HUDEP-2 (cell line): ENCODE data around the gene SPAG9.
A peak's percentile ranks its signal among the peaks of the same experiment; 100 is the strongest.
"Not testable (repeated sequence)": the region's sequence is repeated elsewhere in the genome, so short reads cannot be mapped to it uniquely, and the experiment has no call there.

Experiments
- DNase-seq, 76 experiments: peaks; one replicate each; lab custom pipeline; 2025; ENCODE audit not compliant: unreplicated experiment in 76 of 76; lab: John Stamatoyannopoulos, UW

The SPAG9 gene

DNA sequence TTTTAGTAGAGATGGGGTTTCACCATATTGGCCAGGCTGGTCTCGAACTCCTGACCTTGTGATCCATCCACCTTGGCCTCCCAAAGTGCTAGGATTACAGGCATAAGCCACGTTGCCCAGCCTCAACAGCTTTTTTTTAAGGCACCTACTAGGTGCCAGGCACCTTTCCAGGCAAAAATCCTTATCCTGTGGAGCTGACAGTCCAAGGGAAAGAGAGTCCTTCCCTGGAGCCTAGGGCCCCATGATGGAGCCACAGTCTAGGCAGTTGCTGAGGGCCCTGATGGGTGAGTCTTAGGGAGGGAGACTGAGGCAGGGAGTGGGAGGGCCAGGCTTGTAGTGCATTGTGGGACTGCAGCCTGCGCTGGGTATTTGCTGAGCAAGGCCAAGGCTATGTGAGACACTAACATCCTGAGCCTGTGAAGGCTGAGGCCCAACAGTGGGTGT is 174.9 kb downstream of the SPAG9 start:
- DNase-seq: no peak

GRCh38 chr17:50944902-50945720 is 175.6 kb downstream of the SPAG9 start:
- no peak for DNase-seq

DNA sequence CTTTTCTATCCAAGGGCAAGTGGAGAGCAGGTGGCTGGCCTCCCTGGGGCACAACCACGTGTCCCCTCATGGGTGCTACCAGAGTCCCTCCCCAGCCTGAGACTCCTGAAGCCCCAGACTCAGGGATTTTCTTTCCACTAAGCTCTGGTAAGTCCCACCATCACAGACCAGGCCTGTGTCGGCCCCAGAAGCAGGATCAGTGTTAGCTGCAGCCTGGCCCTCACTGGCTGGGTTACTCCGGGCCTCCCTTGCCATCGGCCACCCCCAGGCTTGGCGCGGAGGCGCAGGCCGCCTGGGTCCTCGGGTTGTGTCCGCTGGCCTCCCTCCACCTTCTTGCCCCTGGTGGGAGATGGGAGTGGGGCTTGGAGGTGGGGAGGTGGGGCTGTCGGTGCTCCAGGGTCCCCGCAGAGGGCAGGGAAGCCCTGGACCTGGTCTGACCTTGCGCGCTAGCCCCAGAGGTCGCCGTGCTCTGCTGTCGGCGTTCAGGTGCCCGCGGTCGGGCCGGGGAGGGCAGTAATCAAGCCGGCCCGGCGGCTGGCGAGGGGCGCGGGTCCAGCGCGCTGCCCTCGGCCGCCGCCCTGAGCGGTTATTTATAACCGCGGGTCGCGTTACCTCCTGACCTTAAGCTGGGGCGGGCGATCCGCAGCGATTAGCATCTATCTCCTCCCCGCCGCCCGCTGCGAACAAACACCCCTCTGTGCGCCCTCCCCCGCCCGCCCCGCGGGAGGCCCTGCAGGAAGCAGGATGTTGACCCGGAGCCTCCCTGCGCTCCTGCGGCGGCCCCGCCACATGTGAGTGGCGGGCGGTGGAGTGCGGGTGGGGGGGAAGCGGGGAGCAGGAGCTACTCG is 176.4 kb downstream of the SPAG9 start:
- DNase-seq: peak in 73 of 76 experiments; percentile 53 to 94 (median 84)

- DNase-seq: peak in 2 of 76 experiments; percentile 4 to 29
Observed at GRCh38 chr17:50943575-50943933, 177.1 kb downstream of the SPAG9 start.

GRCh38 chr17:50941676-50942048 is 179.0 kb downstream of the SPAG9 start:
- DNase-seq: not testable (repeated sequence)

DNA sequence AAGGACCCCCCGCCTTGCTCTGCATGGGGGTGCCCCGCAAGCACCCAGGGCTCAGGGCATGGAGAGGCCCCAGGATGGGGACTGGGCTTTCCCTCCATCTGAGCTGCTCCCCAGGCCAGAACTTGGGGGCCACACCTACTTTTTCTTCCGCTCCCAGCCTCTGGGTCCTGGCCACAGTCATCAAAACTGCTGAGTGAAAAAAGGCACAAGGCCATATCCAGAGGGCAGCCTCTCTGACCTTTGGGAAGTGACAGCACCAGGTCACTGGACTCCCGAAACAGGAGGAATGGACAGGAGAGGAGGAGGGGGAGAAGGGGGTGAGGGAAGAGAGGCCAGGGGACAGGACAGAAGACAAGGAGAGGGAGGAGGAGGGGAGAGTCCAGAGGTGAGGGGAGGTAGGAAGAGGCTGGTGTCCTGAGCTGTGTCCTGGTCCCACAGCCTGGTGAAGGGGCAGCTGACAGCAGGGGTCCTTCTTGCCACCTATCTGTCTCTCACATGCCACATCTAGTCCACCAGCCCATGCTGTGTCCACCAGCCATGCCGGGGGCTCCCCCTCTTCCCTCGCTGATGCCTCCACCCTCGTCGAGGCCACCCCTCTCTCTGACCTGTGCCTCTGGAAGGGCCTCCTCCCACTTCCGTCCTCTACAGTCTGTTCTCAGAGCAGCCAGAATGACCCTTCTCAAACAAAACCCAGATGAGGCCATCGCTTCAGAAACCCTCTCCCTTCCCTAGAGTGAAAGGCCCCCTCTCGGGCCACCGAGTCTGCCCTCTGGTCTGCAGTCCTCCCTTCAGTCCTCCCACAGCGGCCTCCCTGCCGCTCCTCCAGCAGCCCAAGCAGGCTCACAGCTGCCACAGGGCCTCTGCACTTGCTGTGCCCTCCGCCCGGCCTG is 180.6 kb downstream of the SPAG9 start:
- DNase-seq: no peak

- DNase-seq: no peak
Observed at GRCh38 chr17:50939542-50939794, 181.2 kb downstream of the SPAG9 start.

- DNase-seq: no peak
Observed at GRCh38 chr17:50938821-50939541, 181.7 kb downstream of the SPAG9 start.

DNA sequence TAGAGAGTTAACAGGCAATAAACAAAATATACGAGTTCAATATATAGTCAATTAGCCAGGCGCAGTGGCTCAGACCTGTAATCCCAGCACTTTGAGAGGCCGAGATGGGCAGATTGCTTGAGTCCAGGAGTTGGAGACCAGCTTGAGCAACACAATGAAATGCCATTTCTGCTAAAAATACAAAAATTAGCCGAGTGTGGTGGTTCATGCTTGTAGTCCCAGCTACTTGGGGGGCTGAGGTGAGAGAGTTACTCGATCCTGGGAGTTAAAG is 184.7 kb downstream of the SPAG9 start:
- no peak for DNase-seq

DNA sequence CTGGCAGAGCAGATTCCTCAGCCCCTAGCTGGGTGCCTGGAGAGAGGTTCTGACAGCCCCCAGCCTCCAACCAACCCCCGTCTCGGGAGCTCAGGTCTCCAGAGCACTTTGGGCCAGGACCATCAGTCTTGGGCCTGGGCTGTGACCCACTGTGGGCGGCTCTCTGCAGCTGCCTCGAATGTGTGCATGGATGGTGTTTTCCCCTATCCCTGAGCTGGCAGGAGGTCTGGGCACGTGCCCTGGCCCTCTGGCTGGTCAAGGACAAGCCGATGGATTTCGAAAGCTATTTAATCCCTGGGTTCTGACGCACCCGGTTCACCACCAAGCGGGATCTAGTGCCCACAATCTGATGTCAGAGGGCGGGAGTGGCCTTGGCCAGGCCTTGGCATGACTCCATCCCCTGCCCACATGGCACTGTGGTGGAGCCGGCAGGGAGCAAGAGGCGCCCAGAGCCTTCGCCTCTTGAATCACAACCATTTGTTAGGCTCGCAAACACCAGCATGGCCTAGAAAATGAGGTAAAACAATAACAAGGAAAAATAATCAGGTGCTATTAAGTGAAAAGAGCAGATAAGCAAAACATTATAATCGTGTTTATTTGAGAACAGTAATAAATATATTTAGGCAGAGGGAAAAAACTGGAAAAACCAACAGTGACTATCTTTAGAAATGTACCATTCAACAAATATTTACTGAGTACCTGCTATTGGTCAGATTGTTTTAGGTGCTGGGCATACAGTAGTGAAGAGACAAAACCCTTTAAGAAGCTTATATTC is 185.3 kb downstream of the SPAG9 start:
- peak in 56 of 76 experiments; percentile 6 to 75 (median 52) for DNase-seq

DNA sequence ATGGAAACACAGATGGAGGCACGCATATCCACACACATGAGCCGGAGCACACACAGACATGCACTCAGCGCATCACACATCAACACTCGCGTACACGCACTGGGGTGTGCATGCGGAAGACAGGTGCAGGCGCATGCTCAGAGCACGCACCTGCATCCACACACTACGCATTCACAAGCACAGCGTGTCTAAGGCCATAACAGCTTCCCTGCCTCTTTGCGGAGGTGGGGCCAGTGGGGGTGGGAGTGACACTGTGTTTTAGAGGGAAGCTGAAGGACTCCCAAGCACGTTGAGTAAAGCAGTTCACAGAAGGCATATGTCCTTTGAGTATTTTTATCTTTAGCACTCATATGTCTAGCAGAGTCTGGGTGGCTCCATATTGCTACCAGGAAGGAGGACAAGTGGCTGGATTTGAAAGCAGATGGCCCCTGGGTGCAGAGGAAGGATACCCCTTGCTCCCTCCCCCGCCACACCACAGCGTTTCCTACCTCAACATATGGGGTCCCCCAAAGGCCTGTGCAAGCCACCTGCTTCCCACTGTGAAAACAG is 185.9 kb downstream of the SPAG9 start:
- peak in 12 of 76 experiments; percentile 8 to 23 (median 12) for DNase-seq

DNA sequence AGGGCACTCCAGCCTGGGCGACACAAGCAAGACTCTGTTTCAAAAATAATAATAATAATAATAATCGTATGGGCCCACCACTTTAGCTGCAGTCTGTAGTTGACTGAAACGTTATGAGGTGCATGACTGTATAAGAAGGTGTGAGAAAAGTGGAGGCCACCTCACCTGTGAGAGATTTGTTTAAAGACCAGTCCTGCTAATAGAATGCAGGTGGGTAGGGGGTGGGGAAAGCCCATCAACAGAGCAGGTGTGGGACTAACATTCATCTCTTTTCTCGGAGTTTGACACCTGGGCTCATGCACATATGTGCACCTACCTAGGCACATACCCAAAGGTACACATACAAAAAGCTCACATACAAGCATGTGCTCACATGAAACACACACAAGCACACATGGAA is 186.5 kb downstream of the SPAG9 start:
- DNase-seq: no peak

DNA sequence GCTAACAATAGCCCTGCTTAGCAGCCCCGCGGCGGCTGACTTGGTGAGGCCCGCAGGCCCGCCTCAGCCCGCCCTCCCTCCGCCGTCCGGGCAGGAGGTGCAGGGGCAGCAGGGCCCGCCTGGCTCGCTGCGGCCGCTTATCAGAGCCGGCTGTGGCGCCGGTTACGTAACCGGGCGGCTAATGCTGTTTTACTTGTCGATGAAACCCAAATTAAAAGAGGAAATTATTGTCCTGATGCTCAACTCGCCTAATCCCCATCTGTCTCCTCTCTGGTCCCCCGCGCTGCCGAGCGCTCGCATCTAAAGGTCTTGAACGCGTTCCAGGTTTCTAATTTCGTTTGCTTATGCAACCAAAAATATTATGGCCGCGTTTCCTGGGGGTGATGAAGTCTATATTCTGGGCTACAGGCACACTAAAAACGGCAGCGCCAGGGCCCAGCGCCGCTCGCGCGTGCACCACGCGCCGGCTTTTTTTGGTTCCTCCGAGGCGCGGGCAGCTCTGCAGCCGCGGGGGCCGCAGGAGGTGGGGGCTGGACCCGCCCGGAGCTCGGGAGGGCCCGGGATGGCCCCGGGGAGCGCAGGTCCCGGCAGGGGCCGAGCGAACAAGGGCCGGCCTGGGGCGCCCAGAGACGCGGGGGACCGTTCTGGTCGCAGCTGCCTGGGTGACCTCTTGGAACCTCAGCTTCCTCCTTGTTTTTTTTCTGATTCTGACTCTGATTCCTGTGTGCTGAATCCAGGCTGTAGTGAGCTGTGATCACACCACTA is 189.3 kb downstream of the SPAG9 start:
- peak in 58 of 76 experiments; percentile 13 to 67 (median 40) for DNase-seq

GRCh38 chr17:50928646-50929045 is 192.0 kb downstream of the SPAG9 start:
- DNase-seq: no peak

DNA sequence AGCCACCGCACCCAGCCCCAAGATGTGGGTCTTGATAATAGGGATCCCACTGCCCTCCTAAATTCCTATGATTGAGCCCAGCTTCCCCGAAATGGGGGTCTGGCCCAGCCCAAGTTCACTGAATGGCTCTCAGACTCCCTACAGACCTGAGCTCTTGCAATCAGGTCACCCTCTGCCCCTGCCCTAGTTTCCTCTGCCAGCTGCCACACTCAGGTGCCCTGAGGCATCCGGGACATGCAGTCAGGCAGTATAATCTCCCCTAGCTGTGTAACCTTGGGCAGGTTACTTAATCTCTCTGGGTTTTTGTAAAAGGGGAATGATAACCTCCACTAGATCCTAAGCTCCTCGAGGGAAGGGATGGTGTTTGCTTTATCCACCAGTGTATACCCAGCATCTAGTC is 193.4 kb downstream of the SPAG9 start:
- DNase-seq: no peak

- no peak for DNase-seq
Observed at GRCh38 chr17:50926523-50926922, 194.1 kb downstream of the SPAG9 start.

DNA sequence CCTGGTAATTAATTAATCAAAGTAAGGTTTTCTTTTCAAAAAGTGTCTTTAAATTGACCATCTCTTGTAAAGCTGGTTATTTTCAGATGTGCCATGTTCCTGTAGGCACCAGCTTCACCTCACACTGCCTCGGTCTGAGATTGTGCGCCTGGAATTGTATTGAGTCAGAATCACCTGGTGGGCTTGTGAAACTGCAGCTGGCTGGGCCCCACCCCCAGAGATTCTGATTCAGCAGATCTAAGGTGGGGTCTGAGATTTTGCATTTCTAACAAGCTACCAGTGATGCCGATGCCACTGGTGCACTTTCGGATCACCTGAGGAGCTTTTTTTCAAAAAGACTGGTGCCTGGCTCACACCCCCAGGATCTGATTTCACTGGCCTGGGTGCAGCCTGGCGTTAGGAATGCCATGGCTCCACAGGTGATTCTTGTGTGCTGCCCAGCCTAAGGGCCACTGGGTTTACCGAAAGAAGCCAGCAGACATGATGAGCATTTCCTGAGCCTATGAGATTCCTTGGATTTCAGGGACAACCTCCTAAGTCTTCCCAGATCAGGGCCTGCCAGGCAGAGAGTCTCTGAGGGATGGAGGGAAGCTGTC is 195.3 kb downstream of the SPAG9 start:
- no peak for DNase-seq

GRCh38 chr17:50924800-50925199 is 195.9 kb downstream of the SPAG9 start:
- no peak for DNase-seq
